Panc1 (cell line): Measurements from ENCODE around the gene REV3L. TPM values are rescaled to one million over a fixed set of nuclear protein-coding genes. Genes with fewer than 3 reads are reported as not detected.

Experiments
- ATAC-seq: fragments of 200-7000 bp; cut with Tn5 transposase; 2 replicates; pipeline ENCODE4 v1.9.1; 2020; ENCODE audit warnings: mild to moderate bottlenecking, moderate library complexity
- BruUV-seq: library from RNA; stranded (reverse); fragments of 400-500 nt; replicated peaks from 2 replicates; lab custom pipeline; 2021; lab: Mats Ljungman, UMichigan
- CTCF ChIA-PET: fragments of 300-600 bp; sonication (Branson Sonifier 250); formaldehyde crosslinking; loops from one replicate; lab custom pipeline; 2022; ENCODE audit warnings: antibody characterized with exemption; lab: Charles Lee
- POLR2A ChIA-PET: fragments of 300-600 bp; sonication (Branson Sonifier 250); formaldehyde crosslinking; loops from one replicate; lab custom pipeline; 2022; ENCODE audit warnings: antibody characterized with exemption; lab: Charles Lee
- DNase-seq: peaks from one replicate; pipeline ENCODE4 v3.0.0-alpha.2; 2010; ENCODE audit warnings: low read depth, low spot score
- H3K27ac ChIP-seq: 2 replicates; pipeline ENCODE4 v1.5.1; 2011; ENCODE audit warnings: mild to moderate bottlenecking, low read length, inconsistent platforms
- H3K27me3 ChIP-seq: fragments of 200-500 bp; sonication (Bioruptor generic); 2 replicates; pipeline ENCODE4 v1.6.0; 2014; ENCODE audit warnings: low read length, inconsistent platforms; ENCODE audit not compliant: control insufficient read depth, insufficient read depth
- H3K36me3 ChIP-seq: fragments of 200-500 bp; sonication (Bioruptor generic); 2 replicates; pipeline ENCODE4 v1.5.1; 2014; ENCODE audit warnings: inconsistent platforms, mild to moderate bottlenecking, low read length, moderate library complexity; ENCODE audit not compliant: control insufficient read depth, insufficient read depth
- H3K4me1 ChIP-seq: 2 replicates; pipeline ENCODE4 v1.5.1; 2011; ENCODE audit warnings: inconsistent platforms, mild to moderate bottlenecking, low read length, moderate library complexity; ENCODE audit not compliant: control insufficient read depth, insufficient read depth
- H3K4me3 ChIP-seq, 2 experiments: 2 replicates each; pipeline ENCODE4 v1.5.1; 2011 to 2012; ENCODE audit warnings: low read depth in 2 of 2, low read length in 2 of 2, mild to moderate bottlenecking in 2 of 2, inconsistent platforms in 1 of 2, moderate library complexity in 1 of 2
- H3K9me3 ChIP-seq: fragments of 200-500 bp; sonication (Bioruptor generic); 2 replicates; pipeline ENCODE4 v1.5.1; 2014; ENCODE audit warnings: low read depth, mild to moderate bottlenecking, inconsistent platforms, low read length, moderate library complexity; ENCODE audit not compliant: control insufficient read depth, insufficient read depth
- POLR2AphosphoS5 ChIP-seq: IDR thresholded peaks from 2 replicates; pipeline ENCODE4 v1.6.1; 2012; ENCODE audit warnings: mild to moderate bottlenecking, low read depth, low read length, moderate library complexity
- SIN3A ChIP-seq: IDR thresholded peaks from 2 replicates; pipeline ENCODE4 v1.6.1; 2012; ENCODE audit warnings: low read depth, mild to moderate bottlenecking, low read length, moderate library complexity, borderline replicate concordance; ENCODE audit not compliant: insufficient read depth
- TCF7L2 ChIP-seq: IDR thresholded peaks from 2 replicates; pipeline ENCODE4 v1.6.1; 2011; ENCODE audit warnings: mild to moderate bottlenecking, low read depth, low read length, inconsistent platforms
- in situ Hi-C: cut with HindIII; loops from 2 replicates; pipeline ENCODE4 v1.10.0; 2016; ENCODE audit warnings: low sequenced_read_pairs, low pct_unique_long_range_greater_than_20kb
- intact Hi-C: fragments of 100-400 bp; cut with micrococcal nuclease; formaldehyde crosslinking; loops from one replicate; pipeline ENCODE4 v1.10.0; 2022; ENCODE audit not compliant: unreplicated experiment
- total RNA-seq: library from RNA; stranded (reverse); gene quantifications from one replicate; pipeline ENCODE4 v1.2.1, GENCODE V29; 2021; ENCODE audit not compliant: unreplicated experiment
- TF ChIP-seq, protein P1 (sequence below), 2 experiments: IDR thresholded peaks; 2 replicates each; pipeline ENCODE4 v1.6.1; 2011 to 2012; ENCODE audit warnings: low read depth in 2 of 2, control low read depth in 1 of 2, low read length in 1 of 2, mild to moderate bottlenecking in 1 of 2, moderate library complexity in 1 of 2; ENCODE audit not compliant: insufficient read depth in 1 of 2
- TF ChIP-seq, protein P2 (sequence below): fragments of 450-650 bp; IDR thresholded peaks from 2 replicates; pipeline ENCODE4 v1.5.1; 2017; ENCODE audit warnings: mild to moderate bottlenecking

The REV3L gene
- total RNA-seq, 1 experiment from 2014 or later: 44.8 TPM

DNA sequence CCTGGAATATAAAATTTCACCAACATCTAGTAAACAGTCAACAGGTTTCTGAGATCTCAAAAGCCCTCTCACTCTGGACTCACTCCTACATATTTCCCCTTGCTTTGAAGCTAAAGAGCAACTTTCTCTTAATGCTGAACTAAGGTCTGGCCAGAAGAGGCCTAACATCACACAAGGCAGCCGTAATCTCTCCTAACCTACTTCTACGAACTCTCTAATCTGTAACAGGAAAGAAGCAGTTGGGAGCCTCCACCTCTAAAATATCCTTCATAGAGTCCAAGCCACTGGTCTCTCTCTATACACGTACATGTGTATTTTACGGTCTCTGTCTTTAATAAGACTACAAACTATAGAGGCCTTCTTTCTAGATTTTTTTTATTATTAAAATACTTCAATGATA lies 72.0 kb downstream of the REV3L start:
- H3K4me1 ChIP-seq: no peaks in the 10 kb centered on the region
- intact Hi-C loops: no loop called here
- in situ Hi-C loops: no loop called here
- POLR2A ChIA-PET: no interaction called here
- H3K27me3 ChIP-seq: no peaks in the 10 kb centered on the region
- no peak for DNase-seq
- TF ChIP-seq, protein P1, sequence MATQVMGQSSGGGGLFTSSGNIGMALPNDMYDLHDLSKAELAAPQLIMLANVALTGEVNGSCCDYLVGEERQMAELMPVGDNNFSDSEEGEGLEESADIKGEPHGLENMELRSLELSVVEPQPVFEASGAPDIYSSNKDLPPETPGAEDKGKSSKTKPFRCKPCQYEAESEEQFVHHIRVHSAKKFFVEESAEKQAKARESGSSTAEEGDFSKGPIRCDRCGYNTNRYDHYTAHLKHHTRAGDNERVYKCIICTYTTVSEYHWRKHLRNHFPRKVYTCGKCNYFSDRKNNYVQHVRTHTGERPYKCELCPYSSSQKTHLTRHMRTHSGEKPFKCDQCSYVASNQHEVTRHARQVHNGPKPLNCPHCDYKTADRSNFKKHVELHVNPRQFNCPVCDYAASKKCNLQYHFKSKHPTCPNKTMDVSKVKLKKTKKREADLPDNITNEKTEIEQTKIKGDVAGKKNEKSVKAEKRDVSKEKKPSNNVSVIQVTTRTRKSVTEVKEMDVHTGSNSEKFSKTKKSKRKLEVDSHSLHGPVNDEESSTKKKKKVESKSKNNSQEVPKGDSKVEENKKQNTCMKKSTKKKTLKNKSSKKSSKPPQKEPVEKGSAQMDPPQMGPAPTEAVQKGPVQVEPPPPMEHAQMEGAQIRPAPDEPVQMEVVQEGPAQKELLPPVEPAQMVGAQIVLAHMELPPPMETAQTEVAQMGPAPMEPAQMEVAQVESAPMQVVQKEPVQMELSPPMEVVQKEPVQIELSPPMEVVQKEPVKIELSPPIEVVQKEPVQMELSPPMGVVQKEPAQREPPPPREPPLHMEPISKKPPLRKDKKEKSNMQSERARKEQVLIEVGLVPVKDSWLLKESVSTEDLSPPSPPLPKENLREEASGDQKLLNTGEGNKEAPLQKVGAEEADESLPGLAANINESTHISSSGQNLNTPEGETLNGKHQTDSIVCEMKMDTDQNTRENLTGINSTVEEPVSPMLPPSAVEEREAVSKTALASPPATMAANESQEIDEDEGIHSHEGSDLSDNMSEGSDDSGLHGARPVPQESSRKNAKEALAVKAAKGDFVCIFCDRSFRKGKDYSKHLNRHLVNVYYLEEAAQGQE (IDR thresholded peaks at IDR 0.05; ENCODE audit: insufficient read depth in 1 of 2, low read depth in 2 of 2, low read length in 1 of 2): no peak
- TF ChIP-seq TCF7L2: no peak
- no peak for TF ChIP-seq POLR2AphosphoS5
- TF ChIP-seq, protein P2, sequence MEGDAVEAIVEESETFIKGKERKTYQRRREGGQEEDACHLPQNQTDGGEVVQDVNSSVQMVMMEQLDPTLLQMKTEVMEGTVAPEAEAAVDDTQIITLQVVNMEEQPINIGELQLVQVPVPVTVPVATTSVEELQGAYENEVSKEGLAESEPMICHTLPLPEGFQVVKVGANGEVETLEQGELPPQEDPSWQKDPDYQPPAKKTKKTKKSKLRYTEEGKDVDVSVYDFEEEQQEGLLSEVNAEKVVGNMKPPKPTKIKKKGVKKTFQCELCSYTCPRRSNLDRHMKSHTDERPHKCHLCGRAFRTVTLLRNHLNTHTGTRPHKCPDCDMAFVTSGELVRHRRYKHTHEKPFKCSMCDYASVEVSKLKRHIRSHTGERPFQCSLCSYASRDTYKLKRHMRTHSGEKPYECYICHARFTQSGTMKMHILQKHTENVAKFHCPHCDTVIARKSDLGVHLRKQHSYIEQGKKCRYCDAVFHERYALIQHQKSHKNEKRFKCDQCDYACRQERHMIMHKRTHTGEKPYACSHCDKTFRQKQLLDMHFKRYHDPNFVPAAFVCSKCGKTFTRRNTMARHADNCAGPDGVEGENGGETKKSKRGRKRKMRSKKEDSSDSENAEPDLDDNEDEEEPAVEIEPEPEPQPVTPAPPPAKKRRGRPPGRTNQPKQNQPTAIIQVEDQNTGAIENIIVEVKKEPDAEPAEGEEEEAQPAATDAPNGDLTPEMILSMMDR: no peak
- TF ChIP-seq SIN3A: no peak
- no TSS peak for BruUV-seq
- ATAC-seq: no peak
- CTCF ChIA-PET: no interaction called here
- H3K36me3 ChIP-seq: peaks cover 9% of the 10 kb centered on the region; the same call in 1 of the 2 replicates
- no peak overlapping the region for H3K4me3 ChIP-seq
- no peaks in the 10 kb centered on the region for H3K9me3 ChIP-seq
- H3K27ac ChIP-seq: no peak overlapping the region

DNA sequence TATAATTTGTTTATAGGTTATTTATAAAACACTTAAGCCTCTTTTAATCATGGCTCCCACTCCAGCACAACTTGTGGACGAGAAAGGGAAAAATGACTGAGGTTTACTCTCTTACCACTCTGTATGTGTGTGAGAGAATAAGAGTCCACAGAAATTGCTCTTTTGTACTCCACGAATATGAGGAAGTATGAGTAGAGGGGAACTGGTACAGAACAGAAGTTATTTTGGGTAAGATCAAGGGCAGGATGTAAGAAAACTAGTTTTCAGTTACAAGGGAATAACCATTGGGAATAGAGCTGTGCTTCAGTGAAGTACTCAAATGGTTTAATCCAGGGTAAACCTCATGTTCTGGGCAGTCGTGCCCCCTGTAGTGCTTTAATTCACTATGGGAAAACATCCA lies 72.6 kb downstream of the REV3L start:
- no peaks in the 10 kb centered on the region for H3K9me3 ChIP-seq
- TF ChIP-seq TCF7L2: no peak
- TF ChIP-seq POLR2AphosphoS5: no peak
- TF ChIP-seq, protein P1 (IDR thresholded peaks at IDR 0.05; ENCODE audit: insufficient read depth in 1 of 2, low read depth in 2 of 2, low read length in 1 of 2): no peak
- no peak for TF ChIP-seq SIN3A
- TF ChIP-seq, protein P2: no peak
- ATAC-seq (no peak), DNase-seq (no peak)
- ChIA-PET CTCF (no interaction called here), POLR2A (no interaction called here)
- peaks cover 8% of the 10 kb centered on the region for H3K36me3 ChIP-seq
- no TSS peak for BruUV-seq
- H3K4me1 ChIP-seq: no peaks in the 10 kb centered on the region
- in situ Hi-C loops: no loop called here
- H3K27ac ChIP-seq: no peak overlapping the region
- H3K27me3 ChIP-seq: no peaks in the 10 kb centered on the region
- intact Hi-C loops: no loop called here
- H3K4me3 ChIP-seq: no peak overlapping the region
